GM10847 (cell line): ENCODE results near the gene APEX2.

Source experiments
- POLR2A ChIP-seq: IDR thresholded peaks from 2 replicates; pipeline ENCODE4 v1.6.1; 2011; ENCODE audit not compliant: insufficient read length; ENCODE audit errors: extremely low read depth

APEX2 gene

DNA sequence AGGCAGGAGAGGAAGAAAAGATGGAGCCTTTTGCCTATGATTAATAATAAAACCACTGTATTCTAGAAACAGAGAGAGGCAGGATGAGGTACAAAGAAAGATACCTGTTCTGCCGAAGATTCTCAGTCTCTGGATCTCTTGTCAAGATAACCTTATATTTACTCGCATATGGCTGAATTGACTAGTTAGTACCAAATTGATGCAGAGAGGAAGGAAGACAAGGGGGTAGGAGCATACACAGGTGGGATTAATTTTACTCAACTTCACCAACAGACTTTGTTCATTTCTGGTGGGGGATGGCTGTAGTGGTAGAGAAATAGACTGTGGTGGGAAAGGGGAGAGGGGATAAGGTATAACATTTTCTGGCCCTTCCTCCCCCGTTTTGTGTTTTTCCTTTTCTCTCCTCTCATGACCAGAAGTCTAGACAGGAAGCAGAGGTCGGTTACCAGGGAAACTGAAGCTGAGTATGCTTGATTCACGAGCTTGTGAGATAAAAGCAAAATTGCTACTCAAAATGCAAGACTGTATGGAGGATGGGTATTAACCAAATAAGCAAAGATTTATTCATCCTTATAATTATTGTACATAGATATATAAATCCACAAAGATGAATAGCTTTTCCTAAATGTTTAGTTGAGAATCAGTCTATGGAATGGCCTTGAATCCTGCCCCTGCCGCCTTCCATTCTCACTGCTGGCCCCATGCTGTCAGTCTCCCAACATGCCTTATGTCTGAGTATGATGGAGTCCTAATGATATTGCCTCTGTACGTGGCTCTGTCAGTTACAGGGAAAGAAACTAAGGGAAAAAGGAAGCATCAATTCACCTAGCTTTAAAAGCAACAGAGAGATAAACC is 56.9 kb downstream of the APEX2 start:
- no peak for TF ChIP-seq POLR2A

DNA sequence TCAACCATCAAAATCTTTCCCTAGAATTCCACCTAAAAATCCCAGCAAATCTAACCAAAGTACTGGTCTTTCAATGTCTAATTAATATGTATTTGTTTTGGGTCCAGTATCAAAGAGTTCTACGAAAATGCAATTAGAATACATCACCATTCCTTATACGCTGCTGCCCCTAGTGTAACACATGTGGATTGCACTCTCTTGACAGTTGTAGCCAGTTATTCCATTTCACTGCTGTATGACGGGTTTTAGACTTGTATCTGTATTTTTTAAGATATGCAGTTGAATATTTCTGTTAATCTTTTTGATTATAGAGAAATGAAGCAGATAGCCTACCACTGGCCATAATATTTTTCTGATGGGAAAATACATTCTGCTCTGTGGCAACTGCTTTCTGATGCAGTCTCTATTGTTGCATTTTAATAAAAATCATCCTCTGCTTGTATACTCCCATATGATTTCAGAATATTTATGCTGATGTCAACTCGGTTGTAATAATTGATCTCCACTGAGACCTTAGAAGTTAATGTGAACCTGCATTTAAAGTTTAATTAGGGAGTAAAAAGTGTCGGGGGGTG is 57.6 kb downstream of the APEX2 start:
- no peak for TF ChIP-seq POLR2A
